BJ (cell line): Measurements from ENCODE around the gene TTC7B. TPM values are rescaled to one million over a fixed set of nuclear protein-coding genes. Genes with fewer than 3 reads are reported as not detected.

Experiments used
- CTCF ChIA-PET: fragments of 350-600 bp; formaldehyde crosslinking; extraction: SDS; loops from one replicate; lab custom pipeline; 2021; ENCODE audit warnings: antibody characterized with exemption, inconsistent platforms; lab: Yijun Ruan, JAX
- POLR2A ChIA-PET: fragments of 300-600 bp; sonication (Branson Sonifier 250); formaldehyde crosslinking; extraction: SDS; loops from one replicate; lab custom pipeline; 2021; ENCODE audit warnings: antibody characterized with exemption; lab: Charles Lee
- DNase-seq: peaks from one replicate; pipeline ENCODE4 v3.0.0-alpha.2; 2011; ENCODE audit warnings: low read depth
- H3K27me3 ChIP-seq: 2 replicates; pipeline ENCODE4 v1.6.0; 2011; ENCODE audit warnings: low read length; ENCODE audit not compliant: control insufficient read depth, insufficient read depth
- H3K36me3 ChIP-seq: 2 replicates; pipeline ENCODE4 v1.5.1; 2011; ENCODE audit warnings: low read length; ENCODE audit not compliant: control insufficient read depth, insufficient read depth
- H3K4me3 ChIP-seq: 2 replicates; pipeline ENCODE4 v1.5.1; 2011; ENCODE audit warnings: low read depth, mild to moderate bottlenecking, control low read depth, low read length
- CTCF ChIP-seq: IDR thresholded peaks from 2 replicates; pipeline ENCODE4 v1.5.1; 2011; ENCODE audit warnings: low read depth, mild to moderate bottlenecking, control low read depth, inconsistent platforms, low read length, moderate library complexity; ENCODE audit not compliant: insufficient read depth
- polyA plus RNA-seq: library from polyadenylated mRNA; depleted of rRNA; stranded (reverse); fragments of >200 nt; gene quantifications from 2 replicates; pipeline ENCODE4 v1.2.3, GENCODE V29; 2011

Gene TTC7B
- polyA plus RNA-seq, 1 experiment = 46.9 TPM

DNA sequence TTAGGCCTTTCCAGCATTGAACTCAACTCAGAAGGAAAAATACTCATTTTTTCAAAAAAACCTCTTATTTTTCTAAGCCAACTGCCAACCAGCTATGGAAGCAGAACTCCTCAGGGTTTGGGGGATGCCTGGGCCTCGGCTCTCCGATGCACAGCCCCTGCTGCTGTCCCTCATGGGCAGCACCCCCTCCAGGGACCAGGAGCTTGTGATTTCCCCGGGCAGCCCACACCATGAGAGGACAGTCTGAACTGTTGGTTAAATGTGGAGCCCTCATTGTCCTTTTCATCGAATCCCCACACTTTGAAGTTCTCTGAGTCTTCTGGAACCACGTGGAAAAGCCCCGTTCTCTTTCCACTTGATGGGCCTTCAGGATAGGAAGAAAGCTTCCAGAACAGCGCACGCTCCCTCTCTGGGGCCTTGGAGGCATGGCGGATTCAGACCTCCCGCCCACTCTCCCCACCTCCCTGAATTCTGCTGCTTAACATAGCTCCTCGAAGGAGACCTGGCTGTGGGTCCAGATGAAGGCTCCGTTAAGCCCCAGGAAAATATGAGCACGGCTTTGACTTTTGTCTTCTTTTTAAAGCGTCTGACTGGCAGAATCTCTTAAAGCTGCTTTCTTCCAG lies 262.8 kb downstream of the TTC7B start:
- Histone ChIP-seq H3K4me3 (no peak overlapping the region), H3K36me3 (no peaks in the 10 kb centered on the region), H3K27me3 (no peaks in the 10 kb centered on the region)
- ChIA-PET CTCF (interaction anchor here (0.5 to 1.2 kb wide), 3 partner anchors 14 to 93 kb away, joined by 3 read pairs; no protein-coding TSS in a partner anchor), POLR2A (no interaction called here)
- no peak for TF ChIP-seq CTCF
- DNase-seq = no peak

DNA sequence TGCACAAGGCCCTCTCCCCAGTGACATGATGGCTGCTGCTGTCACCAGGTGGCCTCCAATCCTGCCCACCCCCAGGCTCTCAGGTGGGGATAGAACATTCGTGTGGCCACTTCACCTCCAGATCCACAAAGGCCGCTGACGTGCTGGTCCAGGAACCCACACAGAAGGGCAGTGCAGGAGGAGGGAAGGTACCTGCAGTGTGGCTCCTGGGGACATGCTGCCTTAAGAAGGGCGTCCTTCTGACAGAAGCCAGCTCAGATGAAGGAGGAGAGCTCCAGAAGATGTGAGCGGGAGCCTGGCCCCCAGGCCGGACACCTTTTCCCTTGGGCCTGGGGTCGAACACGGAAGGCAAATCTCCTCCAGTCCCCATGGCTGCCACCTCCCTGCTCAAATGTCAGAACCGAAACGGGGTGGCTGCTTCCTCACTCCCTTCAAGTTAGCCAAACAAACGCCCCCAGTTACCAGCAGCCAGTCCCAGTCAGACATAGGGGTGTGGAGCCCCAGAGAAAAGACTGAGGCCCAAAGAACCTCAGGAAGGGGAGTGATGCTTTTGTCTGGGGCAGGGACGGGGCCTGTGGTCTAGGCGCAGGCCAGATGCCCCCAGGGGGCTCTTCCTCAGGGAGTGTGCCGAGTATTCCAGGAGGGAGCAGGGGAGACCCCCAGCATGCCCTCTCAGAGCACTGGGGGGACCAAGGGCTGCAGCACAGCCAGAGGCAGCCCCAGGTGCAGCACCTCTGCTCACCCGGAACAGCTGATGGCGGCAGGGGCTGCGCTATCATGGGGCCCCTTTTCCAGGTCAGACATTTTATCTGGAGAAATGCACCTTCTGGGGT lies 263.5 kb downstream of the TTC7B start:
- ChIA-PET CTCF (interaction anchor here (1.1 to 1.2 kb wide), 2 partner anchors 21 to 92 kb away, joined by 3 read pairs; no protein-coding TSS in a partner anchor), POLR2A (no interaction called here)

GRCh38 chr14:90551733-90552464 lies 264.3 kb downstream of the TTC7B start:
- no peaks in the 10 kb centered on the region for H3K27me3 ChIP-seq
- no peaks in the 10 kb centered on the region for H3K36me3 ChIP-seq
- CTCF ChIA-PET = interaction anchor here (1.1 kb wide), 1 partner anchor 20 kb away, joined by 3 read pairs; no protein-coding TSS in a partner anchor
- H3K4me3 ChIP-seq = no peak overlapping the region
- TF ChIP-seq CTCF = no peak
- DNase-seq = no peak
- POLR2A ChIA-PET = no interaction called here

More for the DNA sequence above, 263.5 kb downstream of the TTC7B start:
- Histone ChIP-seq H3K4me3 (no peak overlapping the region), H3K36me3 (no peaks in the 10 kb centered on the region), H3K27me3 (no peaks in the 10 kb centered on the region)
- TF ChIP-seq CTCF = no peak
- DNase-seq = no peak

GRCh38 chr14:90551070-90551704 lies 265.0 kb downstream of the TTC7B start:
- ChIA-PET POLR2A (no interaction called here), CTCF (interaction anchor here (1.1 kb wide), 1 partner anchor 19 kb away, joined by 3 read pairs; no protein-coding TSS in a partner anchor)
- Histone ChIP-seq H3K36me3 (no peaks in the 10 kb centered on the region), H3K4me3 (no peak overlapping the region), H3K27me3 (no peaks in the 10 kb centered on the region)
- DNase-seq = no peak
- no peak for TF ChIP-seq CTCF
